GM21390 (cell line): ENCODE measurements around the gene ANKRD35.
A peak's percentile ranks its signal among the peaks of the same experiment; 100 is the strongest.
"Not testable (repeated sequence)": the region's sequence is repeated elsewhere in the genome, so short reads cannot be mapped to it uniquely, and the experiment has no call there.

Source experiments
- ATAC-seq: cut with Tn5 transposase; IDR thresholded peaks from one replicate; pipeline ENCODE4 v1.9.1; 2021; ENCODE audit not compliant: unreplicated experiment

ANKRD35 gene

GRCh38 chr1:145857170-145857569 is 28.5 kb downstream of the ANKRD35 start:
- ATAC-seq, result no peak

GRCh38 chr1:145855426-145855948 is 30.2 kb downstream of the ANKRD35 start:
- ATAC-seq, result no peak

- no peak for ATAC-seq
Measured at GRCh38 chr1:145849356-145850160, 36.1 kb downstream of the ANKRD35 start.

- ATAC-seq, result no peak
Measured at GRCh38 chr1:145847827-145848226, 37.8 kb downstream of the ANKRD35 start.

GRCh38 chr1:145846201-145846612 is 39.5 kb downstream of the ANKRD35 start:
- ATAC-seq, result no peak

- peak; percentile 59 for ATAC-seq
Measured at GRCh38 chr1:145845514-145846161, 40.0 kb downstream of the ANKRD35 start, which contains the start of gene NUDT17. TSS of gene NUDT17 (plus strand) at chr1:145845630. CDS start at chr1:145845641, 11 bp downstream.

GRCh38 chr1:145845144-145845513 is 40.5 kb downstream of the ANKRD35 start:
- ATAC-seq, result peak; percentile 83

- ATAC-seq, result no peak
Measured at GRCh38 chr1:145843031-145843430, 42.6 kb downstream of the ANKRD35 start.

GRCh38 chr1:145837656-145838055 is 48.0 kb downstream of the ANKRD35 start:
- no peak for ATAC-seq

- not testable (repeated sequence) for ATAC-seq
Measured at GRCh38 chr1:145830810-145831209, 54.9 kb downstream of the ANKRD35 start.

- no peak for ATAC-seq
Measured at GRCh38 chr1:145828367-145829026, 57.2 kb downstream of the ANKRD35 start.

- no peak for ATAC-seq
Measured at GRCh38 chr1:145827966-145828365, 57.7 kb downstream of the ANKRD35 start.

- no peak for ATAC-seq
Measured at GRCh38 chr1:145826030-145826429, 59.6 kb downstream of the ANKRD35 start.

GRCh38 chr1:145824499-145824842 is 61.2 kb downstream of the ANKRD35 start:
- ATAC-seq, result no peak

- ATAC-seq, result peak; percentile 83
Measured at GRCh38 chr1:145823565-145824498, 61.8 kb downstream of the ANKRD35 start, which contains the start of the genes POLR3C and RNF115. TSS of gene POLR3C (plus strand) at chr1:145824200. CDS start at chr1:145825777, 1,577 bp downstream. TSS of gene RNF115 (minus strand) at chr1:145824095. CDS start at chr1:145823873, 222 bp downstream.

- not testable (repeated sequence) for ATAC-seq
Measured at GRCh38 chr1:145822779-145823331, 62.8 kb downstream of the ANKRD35 start.

- ATAC-seq, result not testable (repeated sequence)
Measured at GRCh38 chr1:145818095-145818494, 67.6 kb downstream of the ANKRD35 start.
